H1 (cell line): ENCODE data around the gene ACTC1. TPM values are rescaled to one million over a fixed set of nuclear protein-coding genes. Genes with fewer than 3 reads are reported as not detected.

ENCODE experiments used
- CTCF ChIA-PET: fragments of 300-600 bp; sonication (Branson Sonifier 250); formaldehyde crosslinking; loops from one replicate; lab custom pipeline; 2021; ENCODE audit not compliant: partially characterized antibody; lab: Charles Lee
- POLR2A ChIA-PET: fragments of 300-600 bp; sonication (Branson Sonifier 250); formaldehyde crosslinking; loops from one replicate; lab custom pipeline; 2021; ENCODE audit warnings: inconsistent platforms; ENCODE audit not compliant: partially characterized antibody; lab: Charles Lee
- DNase-seq, 2 experiments: peaks; one replicate each; pipeline versions ENCODE4 v3.0.0 to v3.0.0-alpha.2; 2010 to 2022; ENCODE audit warnings: low spot score in 2 of 2, low read depth in 1 of 2, mixed read lengths in 1 of 2
- FAIRE-seq: peaks from 2 replicates; lab custom pipeline; 2011; peaks lifted over from hg19 to GRCh38; lab: Jason Lieb, UNC
- H2AFZ ChIP-seq: 2 replicates; pipeline ENCODE4 v1.8.1; 2012; ENCODE audit warnings: low read length, inconsistent platforms
- H2AK5ac ChIP-seq: 2 replicates; pipeline ENCODE4 v1.6.1; 2013; ENCODE audit warnings: low read depth, low read length
- H2BK120ac ChIP-seq: replicated peaks from 2 replicates; pipeline ENCODE3; 2013; ENCODE audit warnings: low read depth, low read length, inconsistent platforms
- H2BK12ac ChIP-seq: 2 replicates; pipeline ENCODE4 v1.6.1; 2013; ENCODE audit warnings: low read depth, low read length
- H2BK15ac ChIP-seq: 2 replicates; pipeline ENCODE4 v1.6.1; 2013; ENCODE audit warnings: low read length
- H2BK20ac ChIP-seq: 2 replicates; pipeline ENCODE4 v1.6.1; 2013; ENCODE audit warnings: low read length
- H2BK5ac ChIP-seq: 2 replicates; pipeline ENCODE4 v1.6.1; 2013; ENCODE audit warnings: low read depth, low read length
- H3K14ac ChIP-seq: 2 replicates; pipeline ENCODE4 v1.6.1; 2013; ENCODE audit warnings: inconsistent platforms; ENCODE audit not compliant: insufficient read length
- H3K18ac ChIP-seq: 2 replicates; pipeline ENCODE4 v1.6.1; 2013; ENCODE audit warnings: low read length; ENCODE audit errors: extremely low read depth
- H3K23ac ChIP-seq: 2 replicates; pipeline ENCODE4 v1.6.1; 2013; ENCODE audit warnings: inconsistent platforms; ENCODE audit not compliant: insufficient read length
- H3K23me2 ChIP-seq: 2 replicates; pipeline ENCODE4 v1.6.1; 2013; ENCODE audit warnings: low read depth, low read length
- H3K27ac ChIP-seq: 2 replicates; pipeline ENCODE4 v1.6.1; 2011; ENCODE audit warnings: low read depth, low read length, inconsistent platforms
- H3K27me3 ChIP-seq, 4 experiments: replicated peaks in 1 of 4; 1 replicate in 1 of 4; 2 replicates in 3 of 4; pipeline versions ENCODE4 v1.6.1 to v1.8.1; 2011 to 2013; ENCODE audit warnings: low read length in 3 of 4, mild to moderate bottlenecking in 3 of 4, inconsistent platforms in 2 of 4, mixed read lengths in 2 of 4, moderate library complexity in 1 of 4; ENCODE audit not compliant: control insufficient read depth in 3 of 4, insufficient read depth in 3 of 4; ENCODE audit errors: extremely low read depth in 1 of 4
- H3K36me3 ChIP-seq, 4 experiments: 2 replicates each; pipeline versions ENCODE4 v1.6.1 to v1.8.1; 2011 to 2013; ENCODE audit warnings: mild to moderate bottlenecking in 4 of 4, low read length in 3 of 4, moderate library complexity in 2 of 4, control low read depth in 1 of 4, inconsistent platforms in 1 of 4; ENCODE audit not compliant: insufficient read depth in 4 of 4, control insufficient read depth in 2 of 4
- H3K4ac ChIP-seq: replicated peaks from 2 replicates; pipeline ENCODE3; 2013; ENCODE audit warnings: low read length, low read depth, mixed read lengths, inconsistent platforms; ENCODE audit not compliant: insufficient read length
- H3K4me1 ChIP-seq, 4 experiments: replicated peaks in 1 of 4; 1 replicate in 1 of 4; 2 replicates in 3 of 4; pipeline versions ENCODE4 v1.6.1 to v1.8.1; 2011 to 2013; ENCODE audit warnings: low read length in 3 of 4, inconsistent platforms in 2 of 4, mixed read lengths in 1 of 4; ENCODE audit not compliant: insufficient read depth in 4 of 4, control insufficient read depth in 3 of 4
- H3K4me2 ChIP-seq, 2 experiments: 2 replicates each; pipeline versions ENCODE4 v1.6.1 to v1.8.1; 2011 to 2013; ENCODE audit warnings: low read depth in 2 of 2, low read length in 2 of 2, control low read depth in 1 of 2, inconsistent platforms in 1 of 2, mild to moderate bottlenecking in 1 of 2; ENCODE audit not compliant: insufficient read depth in 1 of 2
- H3K4me3 ChIP-seq, 4 experiments: fragments of 200-600, 300-600 bp in 1 of 4; sonication (generic), shearing (Covaris generic), sonication (Bioruptor Twin) in 1 of 4; 2 replicates each; pipeline versions ENCODE4 v1.5.1 to v1.8.1; 2011 to 2016; ENCODE audit warnings: low read length in 4 of 4, low read depth in 3 of 4, control low read depth in 2 of 4, inconsistent platforms in 2 of 4, mild to moderate bottlenecking in 2 of 4, mixed read lengths in 1 of 4, moderate library complexity in 1 of 4; ENCODE audit not compliant: insufficient read depth in 2 of 4; ENCODE audit errors: extremely low read depth in 1 of 4
- H3K56ac ChIP-seq: replicated peaks from 2 replicates; pipeline ENCODE3; 2013; ENCODE audit warnings: low read depth, mild to moderate bottlenecking, mixed read lengths, low read length, inconsistent platforms; ENCODE audit not compliant: insufficient read length
- H3K79me1 ChIP-seq: 2 replicates; pipeline ENCODE4 v1.6.1; 2013; ENCODE audit warnings: low read depth, low read length, control low read depth
- H3K79me2 ChIP-seq, 2 experiments: 2 replicates each; pipeline versions ENCODE4 v1.6.1 to v1.8.1; 2012 to 2013; ENCODE audit warnings: low read length in 2 of 2, mild to moderate bottlenecking in 2 of 2, inconsistent platforms in 1 of 2; ENCODE audit not compliant: insufficient read depth in 2 of 2, control insufficient read depth in 1 of 2
- H3K9ac ChIP-seq, 4 experiments: replicated peaks in 1 of 4; 1 replicate in 1 of 4; 2 replicates in 3 of 4; pipeline versions ENCODE4 v1.6.1 to v1.8.1; 2011 to 2013; ENCODE audit warnings: low read depth in 3 of 4, low read length in 3 of 4, control low read depth in 2 of 4, mild to moderate bottlenecking in 2 of 4, moderate library complexity in 2 of 4, inconsistent platforms in 1 of 4; ENCODE audit errors: extremely low read depth in 1 of 4
- H3K9me3 ChIP-seq, 2 experiments: 2 replicates each; pipeline versions ENCODE4 v1.6.1 to v1.8.1; 2012 to 2013; ENCODE audit warnings: mild to moderate bottlenecking in 2 of 2, moderate library complexity in 2 of 2, control low read depth in 1 of 2, inconsistent platforms in 1 of 2, low read depth in 1 of 2, low read length in 1 of 2, mixed read lengths in 1 of 2; ENCODE audit not compliant: insufficient read depth in 2 of 2
- H4K20me1 ChIP-seq, 2 experiments: replicated peaks in 1 of 2; 2 replicates each; pipeline versions ENCODE3 to v1.8.1; 2011 to 2013; ENCODE audit warnings: inconsistent platforms in 2 of 2, low read length in 2 of 2, mild to moderate bottlenecking in 1 of 2; ENCODE audit not compliant: insufficient read depth in 2 of 2, control insufficient read depth in 1 of 2
- H4K5ac ChIP-seq: 2 replicates; pipeline ENCODE4 v1.6.1; 2013; ENCODE audit warnings: low read length, low read depth, mixed read lengths, inconsistent platforms; ENCODE audit not compliant: insufficient read length
- H4K8ac ChIP-seq: 2 replicates; pipeline ENCODE4 v1.8.0; 2013; ENCODE audit warnings: mild to moderate bottlenecking, moderate library complexity, low read length, inconsistent platforms; ENCODE audit not compliant: insufficient read depth; ENCODE audit errors: extremely low read depth
- H4K91ac ChIP-seq: replicated peaks from 2 replicates; pipeline ENCODE3; 2013; ENCODE audit warnings: low read length, mixed read lengths, inconsistent platforms; ENCODE audit not compliant: insufficient read length
- RBBP5 ChIP-seq: IDR thresholded peaks from 2 replicates; pipeline ENCODE4 v1.7.1; 2012; ENCODE audit warnings: low read depth, mild to moderate bottlenecking, inconsistent platforms, low read length, moderate library complexity, borderline replicate concordance
- WGBS, 2 experiments: shearing (Covaris generic) in 1 of 2; methylation state at CpG; one replicate each; pipeline versions ENCODE4 v1.1.6 to v1.1.7; 2013 to 2015; ENCODE audit warnings: low lambda C conversion rate in 2 of 2, mixed read lengths in 2 of 2, inconsistent platforms in 1 of 2, low coverage in 1 of 2, missing lambda C conversion rate in 1 of 2; ENCODE audit not compliant: insufficient replicate concordance in 2 of 2, insufficient coverage in 1 of 2, insufficient read length in 1 of 2; ENCODE audit errors: extremely low coverage in 1 of 2, missing lambda C conversion rate in 1 of 2; 5-methylcytosine and 5-hydroxymethylcytosine counted together
- polyA plus RNA-seq, 7 experiments: library from polyadenylated mRNA; depleted of rRNA in 3 of 7; stranded (reverse) in 5 of 7; unstranded in 2 of 7; fragments of >200 nt in 5 of 7; fragments of 200-250 nt in 2 of 7; gene quantifications; 1 replicate in 5 of 7; 2 replicates in 1 of 7; 4 replicates in 1 of 7; pipeline versions ENCODE4 v1.2.1 to v1.2.3, GENCODE V29; 2011 to 2013; ENCODE audit warnings: missing spikeins in 2 of 7, mixed read lengths in 2 of 7
- total RNA-seq: library from RNA; stranded (reverse); fragmentation: NEBNext Ultra II Directional; extraction: Animal tissue kit (Norgen Biotek cat#: 25700); gene quantifications from 2 replicates; pipeline ENCODE4 v1.2.1, GENCODE V29; 2021

Gene ACTC1
- total and polyA plus RNA-seq, 2 of the 8 experiments (the other 6 are each of a cell fraction or from before 2014, with no cell fraction given): 37.6 to 90.0 TPM

DNA sequence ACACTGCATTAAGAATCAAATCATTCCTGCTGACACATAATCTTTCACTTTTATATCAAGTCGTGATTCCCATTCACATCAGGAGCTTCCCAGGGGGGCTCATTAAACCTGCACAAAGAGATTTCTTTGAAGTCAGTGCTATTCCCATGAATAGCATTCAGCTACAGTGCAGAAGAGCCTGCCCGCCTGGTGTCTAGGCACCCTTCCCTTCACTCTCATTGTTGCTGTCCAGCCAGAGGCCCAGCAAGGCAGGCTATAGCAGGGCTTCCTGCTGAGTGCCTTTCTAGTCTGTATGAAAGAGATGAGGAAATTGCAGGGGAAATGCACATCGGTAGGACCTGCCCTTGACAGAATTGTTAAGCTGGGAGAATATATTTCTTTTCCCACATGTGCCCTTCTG is 36.0 kb downstream of the ACTC1 start:
- no peak overlapping the region for H3K4ac ChIP-seq
- H4K5ac ChIP-seq: no peak overlapping the region
- H3K4me3 ChIP-seq: no peak overlapping the region
- H2BK15ac ChIP-seq: no peak overlapping the region
- peaks cover 0 to 6% (median 2%) of the 10 kb centered on the region in 4 experiments; a peak in 4 of 7 replicates for H3K4me1 ChIP-seq
- H3K23ac ChIP-seq: no peak overlapping the region
- H3K9ac ChIP-seq: no peak overlapping the region
- no peak overlapping the region for H2AFZ ChIP-seq
- no peak overlapping the region for H4K8ac ChIP-seq
- no peaks in the 10 kb centered on the region for H4K20me1 ChIP-seq
- H2BK5ac ChIP-seq: no peak overlapping the region
- H2BK12ac ChIP-seq: no peak overlapping the region
- TF ChIP-seq RBBP5: no peak
- no peak overlapping the region for H3K4me2 ChIP-seq
- H3K79me1 ChIP-seq: no peaks in the 10 kb centered on the region
- DNase-seq (no peak), FAIRE-seq (no peak)
- no peak overlapping the region for H3K18ac ChIP-seq
- WGBS, 2 experiments: 80% methylated on average over 3 of the region's 3 CpGs; no CpG with 5 or more reads in 1 of the 2 experiments
- peaks cover 4% of the 10 kb centered on the region; the same call in 1 of the 2 replicates for H3K23me2 ChIP-seq
- peaks cover 8 to 29% (median 19%) of the 10 kb centered on the region in 4 experiments for H3K27me3 ChIP-seq
- H2BK20ac ChIP-seq: no peak overlapping the region
- no peak overlapping the region for H2AK5ac ChIP-seq
- no peak overlapping the region for H4K91ac ChIP-seq
- no peak overlapping the region for H3K14ac ChIP-seq
- CTCF ChIA-PET: interaction anchor here (1.8 to 2.3 kb wide), 2 partner anchors 15 to 51 kb away, joined by 4 to 8 read pairs; no protein-coding TSS in a partner anchor
- H3K56ac ChIP-seq: no peak overlapping the region
- no peak overlapping the region for H2BK120ac ChIP-seq
- H3K79me2 ChIP-seq: no peaks in the 10 kb centered on the region
- POLR2A ChIA-PET: interaction anchor here (0.9 kb wide), 1 partner anchor 32 kb away, joined by 3 read pairs; no protein-coding TSS in a partner anchor
- no peaks in the 10 kb centered on the region for H3K9me3 ChIP-seq
- H3K27ac ChIP-seq: no peak overlapping the region
- no peaks in the 10 kb centered on the region for H3K36me3 ChIP-seq
